PC-9 (cell line): Measurements from ENCODE around the gene AMBRA1. TPM values are rescaled to one million over a fixed set of nuclear protein-coding genes. Genes with fewer than 3 reads are reported as not detected.

ENCODE experiments used
- BruUV-seq: library from RNA; stranded (reverse); fragments of 400-500 nt; replicated peaks from 2 replicates; lab custom pipeline; 2021; lab: Mats Ljungman, UMichigan
- CTCF ChIA-PET: fragments of 300-600 bp; sonication (Branson Sonifier 250); formaldehyde crosslinking; loops from one replicate; lab custom pipeline; 2022; ENCODE audit warnings: antibody characterized with exemption; lab: Charles Lee
- POLR2A ChIA-PET: fragments of 300-600 bp; sonication (Branson Sonifier 250); formaldehyde crosslinking; loops from one replicate; lab custom pipeline; 2022; ENCODE audit warnings: antibody characterized with exemption; ENCODE audit not compliant: unreplicated experiment; lab: Charles Lee
- DNase-seq, 2 experiments: peaks; one replicate each; pipeline versions ENCODE4 v3.0.0 to v3.0.0-alpha.2; 2015 to 2022; ENCODE audit warnings: mixed read lengths in 1 of 2
- H2AFZ ChIP-seq: fragments of 200-600 bp; sonication (generic); 2 replicates; pipeline ENCODE4 v1.8.1; 2017; ENCODE audit warnings: antibody characterized with exemption
- H3F3A ChIP-seq: fragments of 200-600 bp; sonication (generic); 2 replicates; pipeline ENCODE4 v1.8.1; 2017; ENCODE audit warnings: antibody characterized with exemption, mild to moderate bottlenecking, low read depth; ENCODE audit not compliant: insufficient read depth
- H3K27ac ChIP-seq: fragments of 200-600 bp; sonication (generic); 2 replicates; pipeline ENCODE4 v1.6.1; 2016; ENCODE audit warnings: mixed run types
- H3K27me3 ChIP-seq: fragments of 200-600 bp; sonication (generic); 2 replicates; pipeline ENCODE4 v1.6.1; 2016; ENCODE audit warnings: low read depth, mixed run types; ENCODE audit not compliant: insufficient read depth
- H3K36me3 ChIP-seq: fragments of 200-600 bp; sonication (generic); 2 replicates; pipeline ENCODE4 v1.6.1; 2016; ENCODE audit warnings: low read depth, mixed run types
- H3K4me1 ChIP-seq: fragments of 200-600 bp; sonication (generic); replicated peaks from 2 replicates; pipeline ENCODE4 v1.6.1; 2016; ENCODE audit warnings: mixed run types; ENCODE audit not compliant: insufficient read depth
- H3K4me2 ChIP-seq: fragments of 200-600 bp; sonication (generic); 2 replicates; pipeline ENCODE4 v1.6.1; 2017; ENCODE audit warnings: mixed run types
- H3K4me3 ChIP-seq: fragments of 200-600 bp; sonication (generic); 2 replicates; pipeline ENCODE4 v1.6.1; 2016; ENCODE audit warnings: mixed run types
- H3K79me2 ChIP-seq: fragments of 200-600 bp; sonication (generic); 2 replicates; pipeline ENCODE4 v1.6.1; 2017; ENCODE audit warnings: low read depth, mixed run types
- H3K9me2 ChIP-seq: fragments of 200-600 bp; sonication (generic); 2 replicates; pipeline ENCODE4 v1.8.1; 2017; ENCODE audit warnings: mild to moderate bottlenecking; ENCODE audit not compliant: insufficient read depth
- H3K9me3 ChIP-seq: fragments of 200-600 bp; sonication (generic); 2 replicates; pipeline ENCODE4 v1.8.1; 2016; ENCODE audit warnings: low read depth; ENCODE audit not compliant: insufficient read depth
- H4K20me1 ChIP-seq: fragments of 200-600 bp; sonication (generic); 2 replicates; pipeline ENCODE4 v1.8.1; 2017; ENCODE audit not compliant: insufficient read depth
- CTCF ChIP-seq: fragments of 200-600 bp; sonication (generic); conservative IDR thresholded peaks from 2 replicates; pipeline ENCODE4 v1.6.1; 2017; ENCODE audit warnings: mixed run types, antibody characterized with exemption, mild to moderate bottlenecking, moderate library complexity
- EZH2 ChIP-seq: fragments of 200-600 bp; sonication (generic); IDR thresholded peaks from 2 replicates; pipeline ENCODE4 v1.8.0; 2017; ENCODE audit warnings: antibody characterized with exemption, low read depth
- intact Hi-C: fragments of 100-400 bp; cut with micrococcal nuclease; formaldehyde crosslinking; loops from one replicate; pipeline ENCODE4 v1.10.0; 2022; ENCODE audit not compliant: unreplicated experiment
- total RNA-seq: library from RNA; stranded (reverse); gene quantifications from 2 replicates; pipeline ENCODE4 v1.2.3, GENCODE V29; 2021

AMBRA1 gene
- total RNA-seq, 1 experiment from 2014 or later: 41.4 TPM

GRCh38 chr11:46633291-46634217 lies 39.7 kb upstream of the AMBRA1 start:
- H3K4me3 ChIP-seq: no peak overlapping the region
- no peaks in the 10 kb centered on the region for H3K4me1 ChIP-seq
- H3K9me2 ChIP-seq: no peaks in the 10 kb centered on the region
- H3K27me3 ChIP-seq: no peaks in the 10 kb centered on the region
- no peak for DNase-seq
- ChIA-PET CTCF (no interaction called here), POLR2A (no interaction called here)
- H2AFZ ChIP-seq: no peak overlapping the region
- no TSS peak for BruUV-seq
- no peaks in the 10 kb centered on the region for H3K9me3 ChIP-seq
- H4K20me1 ChIP-seq: peaks cover 13% of the 10 kb centered on the region
- intact Hi-C loops: no loop called here
- no peak overlapping the region for H3K27ac ChIP-seq
- H3K79me2 ChIP-seq: 0 out of 2 replicates have a peak, but pooled peaks cover 6% of the 10 kb centered on the region
- no peak overlapping the region for H3K4me2 ChIP-seq
- TF ChIP-seq CTCF (no peak), EZH2 (no peak)
- peaks cover under 1% of the 10 kb centered on the region; the same call in 1 of the 2 replicates for H3F3A ChIP-seq
- H3K36me3 ChIP-seq: peaks cover 16% of the 10 kb centered on the region

GRCh38 chr11:46632502-46632901 lies 38.7 kb upstream of the AMBRA1 start:
- H3K9me2 ChIP-seq: no peaks in the 10 kb centered on the region
- DNase-seq: no peak
- H3K9me3 ChIP-seq: no peaks in the 10 kb centered on the region
- no peaks in the 10 kb centered on the region for H3K27me3 ChIP-seq
- TF ChIP-seq EZH2 (no peak), CTCF (no peak)
- no TSS peak for BruUV-seq
- no peak overlapping the region for H3K27ac ChIP-seq
- peaks cover 11% of the 10 kb centered on the region; the same call in 1 of the 2 replicates for H3K79me2 ChIP-seq
- no peak overlapping the region for H2AFZ ChIP-seq
- CTCF ChIA-PET: no interaction called here
- no peak overlapping the region for H3K4me2 ChIP-seq
- no peaks in the 10 kb centered on the region for H3K4me1 ChIP-seq
- peaks cover 10% of the 10 kb centered on the region for H4K20me1 ChIP-seq
- intact Hi-C loops: no loop called here
- H3F3A ChIP-seq: peaks cover 3% of the 10 kb centered on the region; the same call in 1 of the 2 replicates
- no peak overlapping the region for H3K4me3 ChIP-seq
- peaks cover 16% of the 10 kb centered on the region for H3K36me3 ChIP-seq
- POLR2A ChIA-PET: no interaction called here

GRCh38 chr11:46631676-46632075 lies 37.9 kb upstream of the AMBRA1 start:
- no TSS peak for BruUV-seq
- no peak overlapping the region for H3K4me3 ChIP-seq
- ChIA-PET CTCF (no interaction called here), POLR2A (no interaction called here)
- H4K20me1 ChIP-seq: peaks cover 10% of the 10 kb centered on the region
- no peaks in the 10 kb centered on the region for H3K27me3 ChIP-seq
- peaks cover 16% of the 10 kb centered on the region for H3K36me3 ChIP-seq
- no peak overlapping the region for H3K4me2 ChIP-seq
- no peaks in the 10 kb centered on the region for H3K4me1 ChIP-seq
- DNase-seq: no peak
- H3K27ac ChIP-seq: no peak overlapping the region
- H3F3A ChIP-seq: peaks cover 3% of the 10 kb centered on the region; the same call in 1 of the 2 replicates
- intact Hi-C loops: no loop called here
- TF ChIP-seq EZH2 (no peak), CTCF (no peak)
- H3K9me3 ChIP-seq: no peaks in the 10 kb centered on the region
- peaks cover 15% of the 10 kb centered on the region; the same call in 1 of the 2 replicates for H3K79me2 ChIP-seq
- no peaks in the 10 kb centered on the region for H3K9me2 ChIP-seq
- H2AFZ ChIP-seq: no peak overlapping the region
